Ascending aorta (tissue), 2 donors: ENCODE data around the gene SMURF2. TPM values are rescaled to one million over a fixed set of nuclear protein-coding genes. Genes with fewer than 3 reads are reported as not detected.

Experiments used
- DNase-seq, 2 donors: peaks; one replicate each; pipeline ENCODE4 v3.0.0-alpha.2; 2019; ENCODE audit warnings: low spot score in 2 of 2
- H3K27ac ChIP-seq, 2 donors: fragments of 200-600 bp; sonication (generic); one replicate each; pipeline ENCODE4 v1.5.1; 2016 to 2017; ENCODE audit warnings: mild to moderate bottlenecking in 1 of 2
- H3K27me3 ChIP-seq: fragments of 200-600 bp; sonication (generic); one replicate; pipeline ENCODE4 v1.5.1; 2017
- H3K36me3 ChIP-seq, 2 donors: fragments of 200-600 bp; sonication (generic); one replicate each; pipeline ENCODE4 v1.5.1; 2016
- H3K4me1 ChIP-seq, 2 donors: fragments of 200-600 bp; sonication (generic); one replicate each; pipeline ENCODE4 v1.5.1; 2016 to 2017; ENCODE audit warnings: mild to moderate bottlenecking in 1 of 2
- H3K4me3 ChIP-seq, 2 donors: fragments of 200-600 bp; sonication (generic); one replicate each; pipeline ENCODE4 v1.5.1; 2016 to 2017; ENCODE audit warnings: mild to moderate bottlenecking in 1 of 2
- H3K9me3 ChIP-seq, 2 donors: fragments of 200-600 bp; sonication (generic); one replicate each; pipeline ENCODE4 v1.5.1; 2016
- intact Hi-C: fragments of 100-400 bp; cut with DNase I; formaldehyde crosslinking; loops from one replicate; pipeline ENCODE4 v1.15.1; 2023
- total RNA-seq: library from RNA; depleted of rRNA; stranded (reverse); fragments of >200 nt; gene quantifications from one replicate; pipeline ENCODE4 v1.1.0, GENCODE V29; 2016
- TF ChIP-seq, protein P1 (sequence below), 3 experiments: fragments of 200-600 bp in 2 of 3; fragments of 450-650 bp in 1 of 3; sonication (generic) in 2 of 3; IDR thresholded peaks; one replicate each; pipeline ENCODE4 v1.5.1; 2016 to 2019; ENCODE audit warnings: antibody characterized with exemption in 3 of 3, mild to moderate bottlenecking in 1 of 3, moderate library complexity in 1 of 3

Gene SMURF2
- total RNA-seq, 1 donor from 2014 or later = 17.6 TPM

DNA sequence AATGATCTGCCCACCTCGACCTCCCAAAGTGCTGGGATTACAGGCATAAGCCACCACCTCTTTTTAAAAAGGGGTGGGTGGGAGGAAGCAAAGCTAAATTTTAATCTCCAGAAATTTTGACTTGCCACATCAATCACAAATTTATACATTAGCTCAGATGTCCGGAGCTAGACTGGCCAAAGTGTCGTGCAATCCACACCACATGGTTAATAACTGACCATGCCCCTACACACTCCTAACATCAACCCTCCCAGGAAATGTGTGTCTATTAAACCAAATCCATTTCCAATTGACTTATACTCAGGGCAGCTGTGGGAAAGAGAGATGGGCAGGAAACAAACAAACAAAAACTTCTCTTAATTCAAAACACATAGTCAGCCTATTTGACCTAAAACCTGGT, 29.9 kb downstream of the SMURF2 start:
- no peaks in the 10 kb centered on the region for H3K9me3 ChIP-seq
- TF ChIP-seq, protein P1, sequence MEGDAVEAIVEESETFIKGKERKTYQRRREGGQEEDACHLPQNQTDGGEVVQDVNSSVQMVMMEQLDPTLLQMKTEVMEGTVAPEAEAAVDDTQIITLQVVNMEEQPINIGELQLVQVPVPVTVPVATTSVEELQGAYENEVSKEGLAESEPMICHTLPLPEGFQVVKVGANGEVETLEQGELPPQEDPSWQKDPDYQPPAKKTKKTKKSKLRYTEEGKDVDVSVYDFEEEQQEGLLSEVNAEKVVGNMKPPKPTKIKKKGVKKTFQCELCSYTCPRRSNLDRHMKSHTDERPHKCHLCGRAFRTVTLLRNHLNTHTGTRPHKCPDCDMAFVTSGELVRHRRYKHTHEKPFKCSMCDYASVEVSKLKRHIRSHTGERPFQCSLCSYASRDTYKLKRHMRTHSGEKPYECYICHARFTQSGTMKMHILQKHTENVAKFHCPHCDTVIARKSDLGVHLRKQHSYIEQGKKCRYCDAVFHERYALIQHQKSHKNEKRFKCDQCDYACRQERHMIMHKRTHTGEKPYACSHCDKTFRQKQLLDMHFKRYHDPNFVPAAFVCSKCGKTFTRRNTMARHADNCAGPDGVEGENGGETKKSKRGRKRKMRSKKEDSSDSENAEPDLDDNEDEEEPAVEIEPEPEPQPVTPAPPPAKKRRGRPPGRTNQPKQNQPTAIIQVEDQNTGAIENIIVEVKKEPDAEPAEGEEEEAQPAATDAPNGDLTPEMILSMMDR (IDR thresholded peaks at IDR 0.05) = no peak

GRCh38 chr17:64630309-64631223, 31.5 kb downstream of the SMURF2 start:
- Histone ChIP-seq H3K4me1 (peaks cover 0 to 3% of the 10 kb centered on the region in 2 donors), H3K27me3 (no peaks in the 10 kb centered on the region), H3K9me3 (no peaks in the 10 kb centered on the region), H3K4me3 (no peak overlapping the region), H3K36me3 (no peaks in the 10 kb centered on the region), H3K27ac (no peak overlapping the region)
- TF ChIP-seq, protein P1 (IDR thresholded peaks at IDR 0.05) = no peak
- no peak for DNase-seq
- intact Hi-C loops = no loop called here

More for the DNA sequence above, 29.9 kb downstream of the SMURF2 start:
- H3K4me1 ChIP-seq = peaks cover 0 to 6% of the 10 kb centered on the region in 2 donors
- no peak for DNase-seq
- H3K27ac ChIP-seq = no peak overlapping the region
- no peak overlapping the region for H3K4me3 ChIP-seq
- no peaks in the 10 kb centered on the region for H3K27me3 ChIP-seq
- H3K36me3 ChIP-seq = no peaks in the 10 kb centered on the region
- intact Hi-C loops = no loop called here

GRCh38 chr17:64628641-64629040, 33.5 kb downstream of the SMURF2 start:
- H3K36me3 ChIP-seq = no peaks in the 10 kb centered on the region
- H3K27ac ChIP-seq = no peak overlapping the region
- intact Hi-C loops = no loop called here
- no peak overlapping the region for H3K4me3 ChIP-seq
- no peak for DNase-seq
- no peaks in the 10 kb centered on the region for H3K27me3 ChIP-seq
- H3K4me1 ChIP-seq = peaks cover 0 to 3% of the 10 kb centered on the region in 2 donors
- TF ChIP-seq, protein P1 (IDR thresholded peaks at IDR 0.05) = no peak
- H3K9me3 ChIP-seq = no peaks in the 10 kb centered on the region

- Histone ChIP-seq H3K27ac (no peak overlapping the region), H3K27me3 (no peaks in the 10 kb centered on the region), H3K9me3 (no peaks in the 10 kb centered on the region), H3K4me3 (no peak overlapping the region), H3K4me1 (peaks cover 0 to 6% of the 10 kb centered on the region in 2 donors), H3K36me3 (no peaks in the 10 kb centered on the region)
- DNase-seq = no peak
- TF ChIP-seq, protein P1 (IDR thresholded peaks at IDR 0.05) = no peak
- intact Hi-C loops = no loop called here
Measured at GRCh38 chr17:64627797-64628196, 34.3 kb downstream of the SMURF2 start.

GRCh38 chr17:64626827-64627226, 35.3 kb downstream of the SMURF2 start:
- no peak overlapping the region for H3K27ac ChIP-seq
- TF ChIP-seq, protein P1 (IDR thresholded peaks at IDR 0.05) = no peak
- H3K27me3 ChIP-seq = no peaks in the 10 kb centered on the region
- peaks cover 0 to 6% of the 10 kb centered on the region in 2 donors for H3K4me1 ChIP-seq
- H3K4me3 ChIP-seq = no peak overlapping the region
- H3K9me3 ChIP-seq = no peaks in the 10 kb centered on the region
- H3K36me3 ChIP-seq = no peaks in the 10 kb centered on the region
- intact Hi-C loops = no loop called here
- no peak for DNase-seq
